Activated naive CD4-positive, alpha-beta T cell treated with anti-CD3 and anti-CD28 coated beads, Interleukin-2, amount 50 U/mL, for 72 hours (primary cell): ENCODE results near the gene COL6A3. TPM values are rescaled to one million over a fixed set of nuclear protein-coding genes. Genes with fewer than 3 reads are reported as not detected.

Source experiments
- ATAC-seq, 2 donors: fragments of 150-1000 bp; cut with Tn5 transposase; 2 replicates each; pipeline ENCODE4 v1.10.0; 2021; ENCODE audit warnings: mild to moderate bottlenecking in 2 of 2, moderate library complexity in 2 of 2
- DNase-seq, 2 donors: peaks; one replicate each; pipeline ENCODE4 v3.0.0; 2021 to 2022; ENCODE audit warnings: low spot score in 2 of 2
- H3K27ac Mint-ChIP-seq, 2 donors: one replicate each; pipeline ENCODE4 v1.8.0; 2022; ENCODE audit warnings: mild to moderate bottlenecking in 2 of 2, mixed read lengths in 2 of 2
- H3K36me3 Mint-ChIP-seq, 2 donors: one replicate each; pipeline ENCODE4 v1.8.0; 2022; ENCODE audit warnings: mixed read lengths in 2 of 2
- H3K9me3 Mint-ChIP-seq, 2 donors: one replicate each; pipeline ENCODE4 v1.8.0; 2022; ENCODE audit warnings: mixed read lengths in 2 of 2
- total RNA-seq, 2 donors: library from RNA; stranded (reverse); gene quantifications; one replicate each; pipeline ENCODE4 v1.2.3, GENCODE V29; 2022

Gene COL6A3
- total RNA-seq, 2 donors from 2014 or later = 13.6 to 31.6 TPM

DNA sequence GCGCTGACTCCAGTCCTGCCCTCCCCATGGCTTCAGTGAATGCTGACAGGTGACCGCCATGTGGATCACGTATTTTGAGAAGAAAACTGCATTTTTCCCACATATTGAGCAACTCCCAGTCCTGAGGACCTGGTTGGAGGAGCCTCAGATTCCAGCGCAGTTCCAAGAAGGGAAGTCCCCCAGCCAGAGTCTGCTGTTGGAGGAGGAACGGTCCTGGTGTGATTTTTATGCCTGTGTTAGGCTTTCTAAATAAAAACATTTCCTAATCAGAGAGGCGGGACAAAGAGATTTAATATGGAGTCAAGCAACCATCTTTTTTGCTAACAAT is 32.3 kb upstream of the COL6A3 start:
- H3K27ac Mint-ChIP-seq = no peak overlapping the region
- DNase-seq = no peak
- peaks cover 0 to 11% of the 10 kb centered on the region in 2 donors for H3K36me3 Mint-ChIP-seq
- peaks cover 0 to 10% of the 10 kb centered on the region in 2 donors for H3K9me3 Mint-ChIP-seq
- ATAC-seq = no peak

DNA sequence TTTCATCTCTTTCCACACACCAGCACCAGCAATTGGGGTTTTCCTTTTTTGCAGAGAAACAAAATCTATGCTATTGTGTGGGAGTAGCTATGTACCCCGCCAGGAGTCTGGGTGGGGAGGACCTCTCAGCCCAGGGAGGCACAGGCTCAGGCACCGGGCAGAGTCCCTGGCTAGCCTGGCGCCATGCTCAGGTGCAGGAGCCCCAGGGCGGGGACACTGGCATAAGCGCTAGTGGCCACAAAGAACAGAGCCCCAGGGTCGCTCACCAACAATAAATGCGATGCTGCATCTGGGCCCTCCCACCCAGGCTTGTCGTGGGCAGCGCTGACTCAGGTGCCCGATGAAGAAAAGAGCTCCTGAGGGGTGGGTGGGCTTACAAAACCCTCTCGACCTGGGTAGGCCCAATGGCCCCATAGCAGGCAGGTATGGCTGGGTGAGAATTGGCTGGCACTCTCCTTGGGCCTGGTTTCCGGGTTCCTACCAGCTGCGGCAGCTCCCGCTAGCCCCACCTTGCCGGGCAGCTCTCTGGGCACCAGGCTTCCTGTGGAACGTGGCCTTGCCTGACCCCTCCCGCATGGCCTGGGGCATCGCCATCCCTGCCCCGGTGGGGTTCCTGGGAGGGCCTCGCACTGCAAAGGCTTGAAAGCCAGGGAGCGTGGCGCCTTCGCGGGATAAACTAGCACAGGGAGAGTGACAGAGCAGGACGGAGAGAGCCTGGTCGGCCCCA is 31.8 kb upstream of the COL6A3 start:
- Mint-ChIP-seq H3K9me3 (peaks cover 0 to 10% of the 10 kb centered on the region in 2 donors), H3K27ac (no peak overlapping the region), H3K36me3 (peaks cover 0 to 11% of the 10 kb centered on the region in 2 donors)
- DNase-seq = no peak
- ATAC-seq = no peak

DNA sequence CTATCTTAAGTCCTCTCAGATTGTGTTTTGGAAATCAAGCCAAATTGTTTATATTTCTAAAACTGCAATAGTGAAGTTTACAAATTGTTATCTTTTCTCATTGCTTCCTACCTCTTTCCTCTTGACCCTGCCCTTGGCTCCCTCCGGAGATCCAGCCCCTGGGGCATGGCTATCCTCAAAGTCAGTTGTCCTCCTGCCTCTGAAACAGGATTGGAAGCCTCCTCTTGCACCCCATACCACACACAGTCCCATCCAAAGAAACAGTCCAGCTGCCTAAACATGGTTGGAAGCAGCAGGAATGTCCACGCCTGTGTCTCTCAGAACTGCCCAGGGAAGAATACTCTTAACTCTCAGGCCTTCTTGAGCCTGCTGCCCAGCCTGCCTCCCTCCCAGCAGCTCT is 30.1 kb upstream of the COL6A3 start:
- DNase-seq (no peak), ATAC-seq (no peak)
- Mint-ChIP-seq H3K36me3 (peaks cover 5 to 22% of the 10 kb centered on the region in 2 donors), H3K9me3 (peaks cover 6 to 14% of the 10 kb centered on the region in 2 donors), H3K27ac (peak overlapping the region in 1 of 2 donors; percentile 2)

DNA sequence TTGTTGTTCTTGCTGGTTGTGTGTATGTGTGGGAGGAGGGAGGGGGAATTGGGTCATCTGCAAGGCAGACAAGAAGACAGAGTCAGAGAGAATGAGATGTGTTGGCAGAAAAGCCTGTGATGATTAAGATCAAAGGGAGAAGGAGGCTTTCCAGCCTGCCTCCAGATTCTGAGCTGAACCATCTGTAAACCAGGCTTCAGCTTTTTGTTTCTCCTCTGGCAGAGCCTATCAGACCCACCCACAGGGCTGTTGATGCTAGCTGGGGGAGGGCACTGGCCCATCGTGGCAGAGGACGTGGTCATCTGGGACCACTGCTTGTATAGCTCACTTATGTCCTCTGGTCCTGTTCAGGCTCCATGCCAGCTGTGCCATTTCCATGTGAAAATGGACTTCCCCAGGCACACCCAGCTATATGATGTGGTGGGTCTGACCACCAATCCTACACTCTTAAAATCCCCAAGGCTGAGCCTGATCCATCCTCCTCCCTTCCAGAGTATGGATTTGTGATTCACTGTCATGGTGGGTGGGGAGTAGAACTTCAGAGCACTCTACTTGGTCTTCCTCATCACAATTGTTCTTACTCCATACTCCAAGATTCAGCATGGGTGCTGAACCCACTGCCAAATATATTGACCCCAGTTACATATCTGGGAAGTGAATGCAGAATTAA is 27.8 kb upstream of the COL6A3 start:
- ATAC-seq (peak; percentile 65 to 77), DNase-seq (peak in 1 of 2 donors; percentile 42)
- H3K36me3 Mint-ChIP-seq = peaks cover 5 to 22% of the 10 kb centered on the region in 2 donors
- peaks cover 6 to 14% of the 10 kb centered on the region in 2 donors for H3K9me3 Mint-ChIP-seq
- peak overlapping the region; percentile 87 to 93 for H3K27ac Mint-ChIP-seq

DNA sequence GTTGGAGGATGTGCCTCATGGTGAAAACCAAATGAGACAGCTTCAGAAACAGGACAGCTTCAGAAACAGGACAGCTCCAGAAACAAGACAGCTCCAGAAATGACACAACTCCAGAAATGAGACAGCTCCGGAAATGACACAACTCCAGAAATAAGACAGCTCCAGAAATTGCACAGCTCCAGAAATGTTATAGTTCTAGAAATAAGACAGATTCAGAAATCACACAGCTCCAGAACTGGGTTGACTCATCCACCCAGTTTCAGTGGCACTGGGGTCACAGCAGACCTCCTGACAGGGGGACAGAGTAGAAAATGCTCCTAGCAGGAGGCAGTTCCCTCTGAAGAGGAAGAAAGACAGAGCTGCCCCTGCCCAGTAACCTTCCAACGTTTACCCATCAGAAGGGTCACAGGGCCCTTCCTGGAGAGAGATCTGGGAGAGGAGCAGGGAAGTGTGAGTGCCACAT is 26.9 kb upstream of the COL6A3 start:
- peak overlapping the region; percentile 87 to 89 for H3K27ac Mint-ChIP-seq
- ATAC-seq = peak; percentile 84 to 85
- DNase-seq = peak; percentile 60 to 76
- peaks cover 6 to 14% of the 10 kb centered on the region in 2 donors for H3K9me3 Mint-ChIP-seq
- H3K36me3 Mint-ChIP-seq = peaks cover 5 to 28% of the 10 kb centered on the region in 2 donors

DNA sequence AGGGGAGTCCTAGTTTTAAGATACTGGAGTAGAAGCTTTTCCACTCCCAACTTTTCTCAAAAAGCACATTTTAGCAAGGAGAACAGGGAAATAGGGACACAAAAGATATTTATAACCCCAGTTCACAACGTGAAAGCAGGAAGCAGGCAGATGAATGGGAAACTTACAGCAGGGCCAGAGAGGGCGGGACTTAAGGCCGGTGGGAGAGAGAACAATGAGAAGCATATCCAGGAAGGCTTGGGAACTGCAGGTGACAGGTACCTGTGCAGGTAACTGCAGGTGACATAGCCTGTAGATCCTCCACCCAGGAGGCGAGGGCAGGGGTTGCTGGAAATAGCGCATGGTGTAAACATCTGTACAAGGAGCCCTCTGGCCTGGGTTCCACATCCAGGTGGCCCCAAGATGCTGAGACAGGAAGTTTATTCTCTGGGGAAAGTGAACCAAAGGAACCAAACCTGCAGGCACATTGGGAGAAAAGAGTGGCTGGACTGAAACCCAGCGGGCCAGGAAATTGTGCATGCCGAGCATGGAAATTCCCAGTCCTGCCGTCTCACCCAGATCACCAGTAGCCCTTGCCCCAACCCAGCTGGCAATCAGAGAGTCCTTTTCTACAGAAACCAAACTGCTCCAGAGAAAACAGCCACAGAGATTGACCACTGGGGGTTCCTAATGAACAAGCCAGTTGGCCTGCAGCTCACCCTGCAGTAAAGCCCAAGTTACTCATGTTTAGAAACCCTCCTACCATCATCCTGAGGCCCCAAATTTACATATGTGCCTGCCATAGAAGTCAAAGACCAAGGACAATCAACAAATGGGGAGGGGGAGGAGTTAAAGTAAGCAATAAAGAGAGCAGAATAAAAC is 24.3 kb upstream of the COL6A3 start:
- H3K9me3 Mint-ChIP-seq = peaks cover 6 to 14% of the 10 kb centered on the region in 2 donors
- ATAC-seq = no peak
- no peak for DNase-seq
- peak overlapping the region in 1 of 2 donors; percentile 39 for H3K27ac Mint-ChIP-seq
- peaks cover 5 to 27% of the 10 kb centered on the region in 2 donors for H3K36me3 Mint-ChIP-seq

DNA sequence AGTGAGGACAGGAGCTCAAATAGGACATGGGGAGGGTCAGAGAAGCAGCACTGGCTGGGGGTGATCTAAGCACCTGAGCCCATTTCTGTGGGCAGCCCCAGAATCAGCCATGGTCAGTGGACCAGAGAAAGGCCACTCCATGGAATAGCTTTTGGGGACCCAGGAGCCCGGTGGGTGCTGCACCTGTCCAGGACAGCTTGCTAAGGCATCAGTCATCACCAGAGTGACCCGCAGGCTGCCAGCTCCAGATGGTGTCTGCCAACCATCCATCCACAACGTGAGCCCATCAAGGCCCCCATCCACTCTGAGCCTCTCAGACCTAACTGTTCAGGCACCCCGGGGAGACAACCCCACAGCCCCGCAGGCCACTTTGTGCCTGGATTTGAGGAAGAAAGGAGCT is 23.6 kb upstream of the COL6A3 start:
- ATAC-seq (no peak), DNase-seq (no peak)

DNA sequence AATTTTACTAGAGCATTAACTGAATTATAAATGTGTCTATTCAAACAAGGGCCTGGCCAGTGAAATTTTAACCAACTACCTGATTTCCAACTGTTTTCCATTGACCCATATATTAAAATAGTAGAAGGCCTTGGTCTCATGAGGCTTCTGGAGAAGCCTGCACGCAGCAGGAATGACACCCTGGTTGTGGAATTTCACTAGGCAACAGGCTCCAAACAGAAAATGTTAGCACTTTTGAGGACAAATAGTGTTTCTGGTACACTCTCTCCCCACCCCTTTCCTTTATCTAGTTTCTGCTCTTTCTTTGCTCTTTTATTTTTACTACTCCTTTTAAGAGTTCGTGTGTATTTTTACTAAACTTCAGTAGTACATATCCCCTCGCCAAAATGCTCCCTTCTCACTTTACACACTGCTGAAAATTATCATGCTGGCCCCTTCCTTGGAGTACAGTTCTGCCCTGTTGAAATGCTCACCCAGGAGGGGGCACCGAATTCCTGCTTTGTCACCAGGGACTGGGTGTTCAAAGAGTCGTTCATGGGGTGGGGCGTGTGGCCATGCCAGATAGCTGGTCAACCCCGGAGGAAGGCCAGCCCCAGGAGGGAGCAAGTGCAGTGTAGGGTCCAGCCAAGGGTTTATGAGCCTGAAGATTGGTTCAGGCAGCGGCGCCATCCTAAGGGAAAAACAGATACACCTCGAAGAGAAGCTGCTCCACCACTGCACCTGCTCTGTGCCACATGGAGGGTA is 22.1 kb upstream of the COL6A3 start:
- Mint-ChIP-seq H3K9me3 (peaks cover 6 to 11% of the 10 kb centered on the region in 2 donors), H3K36me3 (peaks cover 5 to 33% of the 10 kb centered on the region in 2 donors), H3K27ac (peak overlapping the region; percentile 77 to 97)
- ATAC-seq (no peak), DNase-seq (no peak)

More for the DNA sequence above, 23.6 kb upstream of the COL6A3 start:
- H3K9me3 Mint-ChIP-seq = peaks cover 6 to 14% of the 10 kb centered on the region in 2 donors
- H3K27ac Mint-ChIP-seq = peak overlapping the region in 1 of 2 donors; percentile 23
- peaks cover 5 to 30% of the 10 kb centered on the region in 2 donors for H3K36me3 Mint-ChIP-seq

DNA sequence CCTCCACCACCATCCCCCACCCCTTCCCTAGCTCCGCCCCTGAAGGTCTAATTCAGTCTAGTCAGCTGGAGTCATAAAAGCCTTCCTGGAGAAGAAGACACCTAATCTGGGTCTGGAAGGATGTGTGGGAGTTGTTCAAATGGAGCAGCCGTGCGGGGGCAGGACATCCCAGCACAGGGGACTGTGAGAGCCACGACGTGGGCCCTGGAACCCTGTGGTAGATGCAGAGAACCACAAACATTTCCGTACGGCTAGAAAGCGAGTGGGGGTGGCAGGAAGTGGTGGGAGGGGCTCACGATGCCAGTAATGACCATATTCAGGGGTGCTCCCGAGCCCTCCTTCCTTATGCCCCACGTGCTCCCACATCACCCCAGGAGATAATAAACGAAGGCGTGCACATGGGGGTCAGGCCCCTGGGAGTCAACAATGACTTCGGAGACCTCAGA is 20.9 kb upstream of the COL6A3 start:
- DNase-seq (peak; percentile 67 to 85), ATAC-seq (peak; percentile 40 to 69)
- Mint-ChIP-seq H3K36me3 (peaks cover 6 to 32% of the 10 kb centered on the region in 2 donors), H3K9me3 (peaks cover 0 to 4% of the 10 kb centered on the region in 2 donors), H3K27ac (peak overlapping the region; percentile 78 to 97)

DNA sequence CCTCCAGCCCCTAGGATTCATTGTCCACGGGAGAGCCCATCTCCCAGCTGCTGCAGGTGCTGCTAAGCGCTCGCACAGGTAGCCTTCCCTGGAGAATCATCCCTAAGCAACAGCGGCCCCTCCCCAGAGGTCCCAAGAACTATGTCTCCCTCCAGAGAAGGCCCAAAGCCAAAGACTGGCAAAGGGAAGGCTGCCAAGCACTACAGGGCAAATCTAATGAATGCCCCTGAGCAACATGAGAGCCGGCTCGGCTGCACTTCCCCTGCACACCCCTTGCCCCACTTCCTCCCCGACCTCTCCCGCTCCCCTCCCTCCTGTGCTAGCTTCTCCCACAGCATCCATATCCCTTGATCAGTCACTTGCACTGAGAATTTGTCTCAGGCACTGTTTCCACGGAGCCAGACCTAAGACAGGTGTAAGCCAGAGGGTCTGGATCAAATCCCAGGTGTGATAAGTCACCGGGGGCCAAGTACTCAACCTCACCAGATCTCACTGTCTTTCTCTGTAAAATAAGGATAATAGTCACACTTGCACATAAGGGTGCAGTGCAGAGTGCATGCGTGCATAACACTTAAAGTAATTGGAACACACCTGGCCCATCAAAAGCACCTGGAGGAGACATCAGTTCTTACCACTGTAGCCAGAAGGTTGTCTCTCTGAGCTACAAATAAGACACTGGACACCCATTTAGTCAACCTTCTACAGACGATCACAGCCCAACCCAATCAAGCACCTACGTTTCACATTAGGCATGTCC is 20.1 kb upstream of the COL6A3 start:
- H3K27ac Mint-ChIP-seq = peak overlapping the region; percentile 88 to 97
- no peak for DNase-seq
- ATAC-seq = peak in 1 of 2 donors; percentile 0
- peaks cover 6 to 25% of the 10 kb centered on the region in 2 donors for H3K36me3 Mint-ChIP-seq
- H3K9me3 Mint-ChIP-seq = no peaks in the 10 kb centered on the region

DNA sequence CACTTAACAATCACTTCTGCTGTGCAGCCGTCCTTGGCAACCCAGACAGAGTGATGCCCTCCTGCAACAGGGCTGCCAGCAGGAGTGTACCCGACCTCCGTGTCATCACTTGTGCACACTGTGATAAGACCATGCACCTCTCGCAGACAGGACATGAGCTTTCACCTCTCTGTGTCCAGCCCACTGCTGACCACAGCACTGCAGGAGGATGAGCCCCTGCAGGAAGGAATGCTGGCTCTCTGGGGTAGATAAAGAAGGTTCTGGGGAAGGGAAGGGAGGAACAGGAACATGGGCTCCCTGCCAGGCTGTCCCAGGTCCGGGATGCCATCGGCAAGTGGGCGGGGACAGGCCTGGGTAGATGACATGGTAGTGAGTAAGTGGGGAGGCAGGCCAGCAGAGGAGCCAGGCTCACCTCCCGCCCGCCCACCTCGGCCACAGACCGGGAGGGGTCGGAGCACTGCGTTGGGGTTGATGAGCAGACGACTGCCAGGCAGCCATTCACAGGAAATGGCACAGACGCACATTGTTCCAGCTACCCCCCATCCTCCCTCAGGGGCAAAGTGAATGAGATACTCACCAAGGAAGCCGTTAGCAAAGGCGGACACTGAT is 18.6 kb upstream of the COL6A3 start:
- DNase-seq (peak; percentile 63 to 94), ATAC-seq (peak; percentile 49 to 65)
- Mint-ChIP-seq H3K36me3 (peaks cover 12 to 31% of the 10 kb centered on the region in 2 donors), H3K9me3 (peaks cover 0 to 4% of the 10 kb centered on the region in 2 donors), H3K27ac (peak overlapping the region; percentile 92 to 97)

DNA sequence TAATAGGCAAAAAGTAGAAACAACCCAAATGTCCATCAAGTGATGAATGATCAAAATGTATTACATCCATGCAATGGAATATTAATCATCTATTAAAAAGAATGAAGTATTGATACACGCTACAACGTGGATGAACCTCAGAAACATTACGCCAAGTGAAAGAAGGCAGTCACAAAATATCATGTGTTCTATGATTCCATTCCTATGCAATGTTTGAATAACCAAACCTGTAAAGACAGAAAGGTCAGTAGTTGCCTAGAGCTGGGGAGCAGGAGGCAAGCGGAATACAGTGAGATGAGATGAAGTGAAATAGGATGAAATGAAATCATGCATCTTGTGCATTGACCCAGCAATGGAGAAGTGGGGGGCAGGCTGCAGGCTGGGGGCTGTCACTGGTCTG is 17.9 kb upstream of the COL6A3 start:
- DNase-seq (no peak), ATAC-seq (no peak)
- Mint-ChIP-seq H3K27ac (peak overlapping the region; percentile 92 to 97), H3K36me3 (peaks cover 16 to 31% of the 10 kb centered on the region in 2 donors), H3K9me3 (peaks cover 0 to 4% of the 10 kb centered on the region in 2 donors)

DNA sequence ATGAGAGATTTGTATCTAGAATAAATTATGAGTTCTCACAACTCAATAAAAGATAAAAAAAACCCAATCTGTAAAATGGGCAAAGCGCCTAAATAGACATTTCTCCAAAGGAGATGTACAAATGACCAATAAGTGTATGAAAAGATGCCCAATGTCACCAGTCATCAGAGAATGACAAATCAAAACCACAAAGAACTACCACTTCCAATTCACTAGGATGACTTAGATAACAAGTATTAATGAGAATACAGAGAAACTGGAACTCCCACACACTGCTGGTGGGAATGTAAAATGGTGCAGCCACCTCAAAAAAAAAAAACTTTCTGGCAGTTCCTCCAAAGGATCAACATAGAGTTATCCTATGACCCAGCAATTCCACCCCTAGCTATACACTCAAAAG is 17.4 kb upstream of the COL6A3 start:
- ATAC-seq (peak in 1 of 2 donors; percentile 2), DNase-seq (no peak)
- Mint-ChIP-seq H3K36me3 (peaks cover 21 to 30% of the 10 kb centered on the region in 2 donors), H3K9me3 (peaks cover 0 to 4% of the 10 kb centered on the region in 2 donors), H3K27ac (peak overlapping the region; percentile 92 to 97)

DNA sequence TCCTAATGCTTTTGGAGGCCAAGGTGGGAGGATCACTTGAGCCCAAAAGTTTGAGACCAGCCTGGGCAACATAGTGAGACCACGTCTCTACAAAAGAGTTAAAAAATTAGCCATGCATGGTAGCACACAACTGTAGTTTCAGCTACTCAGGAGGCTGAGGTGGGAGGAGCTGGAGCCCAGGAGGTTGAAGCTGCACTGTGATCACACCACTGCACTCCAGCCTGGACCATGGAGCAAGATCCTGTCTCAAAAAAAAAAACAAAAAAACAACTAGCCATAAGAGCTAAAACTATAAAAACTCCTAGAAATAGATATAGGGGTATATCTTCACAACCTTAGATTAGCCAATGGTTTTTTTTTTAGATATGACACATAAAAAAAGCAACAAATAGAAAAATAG is 16.9 kb upstream of the COL6A3 start:
- ATAC-seq = no peak
- peaks cover 0 to 4% of the 10 kb centered on the region in 2 donors for H3K9me3 Mint-ChIP-seq
- no peak for DNase-seq
- H3K36me3 Mint-ChIP-seq = peaks cover 22 to 25% of the 10 kb centered on the region in 2 donors
- H3K27ac Mint-ChIP-seq = peak overlapping the region; percentile 16 to 97

DNA sequence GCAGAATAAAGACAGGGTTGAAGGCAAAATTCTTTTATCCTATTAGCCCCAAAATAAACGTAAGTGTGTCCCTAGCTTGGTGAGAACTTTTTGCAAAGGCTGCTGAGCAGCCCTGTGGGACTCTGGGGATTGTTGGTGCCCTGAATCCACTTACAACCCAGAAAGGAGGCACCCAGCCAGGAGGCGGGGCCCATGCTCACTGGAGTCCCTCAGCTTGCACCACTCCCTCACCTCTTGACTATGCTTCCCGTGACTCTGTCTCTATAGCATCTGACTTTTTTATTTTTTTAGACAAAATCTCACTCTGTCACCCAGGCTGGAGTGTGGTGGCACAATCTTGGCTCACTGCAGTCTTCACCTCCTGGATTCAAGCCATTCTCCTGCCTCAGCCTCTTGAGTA is 15.8 kb upstream of the COL6A3 start:
- H3K9me3 Mint-ChIP-seq = peaks cover 0 to 4% of the 10 kb centered on the region in 2 donors
- no peak for ATAC-seq
- H3K36me3 Mint-ChIP-seq = peaks cover 22 to 25% of the 10 kb centered on the region in 2 donors
- H3K27ac Mint-ChIP-seq = peak overlapping the region; percentile 81 to 97
- DNase-seq = peak in 1 of 2 donors; percentile 39
